A673 (cell line): ENCODE data around the gene ANKRD1. TPM values are rescaled to one million over a fixed set of nuclear protein-coding genes. Genes with fewer than 3 reads are reported as not detected.

ENCODE experiments used
- BruUV-seq: library from RNA; stranded (reverse); fragments of 400-500 nt; replicated peaks from 2 replicates; lab custom pipeline; 2021; lab: Mats Ljungman, UMichigan
- CTCF ChIA-PET: fragments of 300-600 bp; sonication (Branson Sonifier 250); formaldehyde crosslinking; loops from one replicate; lab custom pipeline; 2022; ENCODE audit warnings: antibody characterized with exemption; lab: Charles Lee
- POLR2A ChIA-PET: fragments of 300-600 bp; sonication (Branson Sonifier 250); formaldehyde crosslinking; loops from one replicate; lab custom pipeline; 2022; ENCODE audit warnings: antibody characterized with exemption; ENCODE audit not compliant: low non-redundant PET; lab: Charles Lee
- DNase-seq: peaks from one replicate; pipeline ENCODE4 v3.0.0-alpha.2; 2015; ENCODE audit warnings: low spot score
- H3K27ac ChIP-seq: fragments of 200-600 bp; sonication (generic); 2 replicates; pipeline ENCODE4 v1.5.1; 2016; ENCODE audit warnings: mixed run types, low read depth, mild to moderate bottlenecking, mixed read lengths, antibody characterized with exemption, low read length; ENCODE audit not compliant: poor library complexity, severe bottlenecking
- H3K27me3 ChIP-seq: fragments of 200-600 bp; sonication (generic); replicated peaks from 2 replicates; pipeline ENCODE4 v1.6.1; 2017; ENCODE audit warnings: mixed run types, low read depth, mild to moderate bottlenecking, mixed read lengths, antibody characterized with exemption, low read length; ENCODE audit not compliant: insufficient read depth, poor library complexity
- H3K36me3 ChIP-seq: fragments of 200-600 bp; sonication (generic); 2 replicates; pipeline ENCODE4 v1.6.1; 2016; ENCODE audit warnings: mixed run types, mild to moderate bottlenecking, mixed read lengths, antibody characterized with exemption, low read length; ENCODE audit not compliant: insufficient read depth, poor library complexity, severe bottlenecking
- H3K4me1 ChIP-seq: fragments of 200-600 bp; sonication (generic); 2 replicates; pipeline ENCODE4 v1.6.1; 2017; ENCODE audit warnings: mixed run types, mild to moderate bottlenecking, mixed read lengths, antibody characterized with exemption, low read length; ENCODE audit not compliant: insufficient read depth, poor library complexity, severe bottlenecking
- H3K4me3 ChIP-seq: fragments of 200-600 bp; sonication (generic); 2 replicates; pipeline ENCODE4 v1.5.1; 2016; ENCODE audit warnings: low read depth, mixed run types, mild to moderate bottlenecking, mixed read lengths, low read length; ENCODE audit not compliant: poor library complexity, severe bottlenecking
- H3K9me3 ChIP-seq: fragments of 200-600 bp; sonication (generic); 2 replicates; pipeline ENCODE4 v1.6.1; 2016; ENCODE audit warnings: mixed run types, low read depth, mild to moderate bottlenecking, mixed read lengths, antibody characterized with exemption, low read length; ENCODE audit not compliant: poor library complexity, severe bottlenecking
- CTCF ChIP-seq: fragments of 300-800, 200-600 bp; sonication (generic); conservative IDR thresholded peaks from 2 replicates; pipeline ENCODE4 v1.5.1; 2017; ENCODE audit warnings: low read depth, mild to moderate bottlenecking, antibody characterized with exemption, low read length, moderate library complexity, mixed read lengths
- EZH2 ChIP-seq: fragments of 200-600 bp; sonication (generic); IDR thresholded peaks from 2 replicates; pipeline ENCODE4 v1.6.1; 2017; ENCODE audit warnings: borderline replicate concordance, low read depth, mild to moderate bottlenecking, mixed read lengths, antibody characterized with exemption, low read length; ENCODE audit not compliant: poor library complexity, severe bottlenecking
- intact Hi-C: fragments of 100-400 bp; cut with micrococcal nuclease; formaldehyde crosslinking; loops from one replicate; pipeline ENCODE4 v1.10.0; 2022; ENCODE audit not compliant: unreplicated experiment
- total RNA-seq: library from RNA; stranded (reverse); gene quantifications from 2 replicates; pipeline ENCODE4 v1.2.3, GENCODE V29; 2021

ANKRD1 gene
- total RNA-seq, 1 experiment from 2014 or later, result not detected

- DNase-seq, result no peak
- POLR2A ChIA-PET, result no interaction called here
- intact Hi-C loops, result no loop called here
- no TSS peak for BruUV-seq
- H3K9me3 ChIP-seq, result no peaks in the 10 kb centered on the region
- CTCF ChIA-PET, result no interaction called here
- H3K4me1 ChIP-seq, result no peaks in the 10 kb centered on the region
- H3K27ac ChIP-seq, result no peak overlapping the region
- no peaks in the 10 kb centered on the region for H3K36me3 ChIP-seq
- TF ChIP-seq CTCF (no peak), EZH2 (no peak)
- no peak overlapping the region for H3K4me3 ChIP-seq
- H3K27me3 ChIP-seq, result peaks cover 3% of the 10 kb centered on the region
These were observed 44.8 kb upstream of the ANKRD1 start for GRCh38 chr10:90965720-90966119.

- no peak for DNase-seq
- peaks cover 3% of the 10 kb centered on the region for H3K27me3 ChIP-seq
- no TSS peak for BruUV-seq
- no peaks in the 10 kb centered on the region for H3K36me3 ChIP-seq
- H3K9me3 ChIP-seq, result no peaks in the 10 kb centered on the region
- intact Hi-C loops, result no loop called here
- no peak overlapping the region for H3K27ac ChIP-seq
- POLR2A ChIA-PET, result no interaction called here
- CTCF ChIA-PET, result no interaction called here
- H3K4me1 ChIP-seq, result no peaks in the 10 kb centered on the region
- TF ChIP-seq EZH2 (no peak), CTCF (no peak)
- H3K4me3 ChIP-seq, result no peak overlapping the region
These were observed 44.0 kb upstream of the ANKRD1 start for GRCh38 chr10:90964781-90965465.

- CTCF ChIA-PET, result no interaction called here
These were observed 42.4 kb upstream of the ANKRD1 start for GRCh38 chr10:90963331-90963730.

More at GRCh38 chr10:90963331-90963730, 42.4 kb upstream of the ANKRD1 start:
- no peaks in the 10 kb centered on the region for H3K36me3 ChIP-seq
- H3K27me3 ChIP-seq, result peaks cover 3% of the 10 kb centered on the region
- DNase-seq, result no peak
- TF ChIP-seq EZH2 (no peak), CTCF (no peak)
- intact Hi-C loops, result no loop called here
- no peak overlapping the region for H3K27ac ChIP-seq
- no peaks in the 10 kb centered on the region for H3K9me3 ChIP-seq
- no peaks in the 10 kb centered on the region for H3K4me1 ChIP-seq
- BruUV-seq, result no TSS peak
- POLR2A ChIA-PET, result no interaction called here
- H3K4me3 ChIP-seq, result no peak overlapping the region
